Esophagus muscularis mucosa (tissue), 4 donors: ENCODE measurements around the gene SERPINI1. TPM values are rescaled to one million over a fixed set of nuclear protein-coding genes. Genes with fewer than 3 reads are reported as not detected.

Experiments
- DNase-seq: peaks from one replicate; pipeline ENCODE4 v3.0.0-alpha.2; 2017; ENCODE audit errors: extremely low spot score
- H3K27ac ChIP-seq, 4 donors: fragments of 200-600 bp; sonication (generic); replicated peaks in 1 of 4; 1 replicate in 3 of 4; 2 replicates in 1 of 4; pipeline ENCODE4 v1.5.1; 2016 to 2019; ENCODE audit warnings: mild to moderate bottlenecking in 1 of 4
- H3K27me3 ChIP-seq, 4 donors: fragments of 200-600 bp; sonication (generic); one replicate each; pipeline versions ENCODE4 v1.5.1 to v1.6.0; 2016 to 2019
- H3K36me3 ChIP-seq, 4 donors: fragments of 200-600 bp; sonication (generic); one replicate each; pipeline ENCODE4 v1.5.1; 2016 to 2019
- H3K4me1 ChIP-seq, 4 donors: fragments of 200-600 bp; sonication (generic); one replicate each; pipeline ENCODE4 v1.5.1; 2016 to 2019
- H3K4me3 ChIP-seq, 4 donors: fragments of 200-600 bp; sonication (generic); 1 replicate in 2 of 4; 2 replicates in 2 of 4; pipeline ENCODE4 v1.5.1; 2016 to 2019; ENCODE audit warnings: mild to moderate bottlenecking in 4 of 4, moderate library complexity in 1 of 4
- H3K9me3 ChIP-seq, 4 donors: fragments of 200-600 bp; sonication (generic); 1 replicate in 3 of 4; 2 replicates in 1 of 4; pipeline ENCODE4 v1.5.1; 2016 to 2019
- CTCF ChIP-seq, 3 experiments: fragments of 200-600 bp in 2 of 3; fragments of 450-650 bp in 1 of 3; sonication (generic) in 2 of 3; IDR thresholded peaks; one replicate each; pipeline ENCODE4 v1.5.1; 2017 to 2019; ENCODE audit warnings: antibody characterized with exemption in 3 of 3, mild to moderate bottlenecking in 2 of 3, moderate library complexity in 1 of 3
- EP300 ChIP-seq: sonication (generic); formaldehyde crosslinking; IDR thresholded peaks from one replicate; pipeline ENCODE4 v1.6.1; 2017; ENCODE audit warnings: antibody characterized with exemption
- POLR2A ChIP-seq: fragments of 450-650 bp; IDR thresholded peaks from one replicate; pipeline ENCODE4 v1.6.1; 2017; ENCODE audit warnings: antibody characterized with exemption, moderate library complexity, mild to moderate bottlenecking, low read depth
- POLR2AphosphoS5 ChIP-seq, 2 donors: sonication (generic); formaldehyde crosslinking; IDR thresholded peaks; one replicate each; pipeline ENCODE4 v1.6.1; 2017; ENCODE audit warnings: antibody characterized with exemption in 2 of 2
- WGBS: methylation state at CpG from one replicate; pipeline ENCODE4 v1.1.5; 2018; 5-methylcytosine and 5-hydroxymethylcytosine counted together
- intact Hi-C: fragments of 100-400 bp; cut with DNase I; formaldehyde crosslinking; loops from one replicate; pipeline ENCODE4 v1.15.1; 2023
- total RNA-seq, 4 donors: library from RNA; depleted of rRNA; stranded (reverse); fragments of >200 nt; gene quantifications; one replicate each; pipeline versions ENCODE4 v1.1.0 to v1.2.1, GENCODE V29; 2016

Gene SERPINI1
- total RNA-seq, 4 donors from 2014 or later = 3.1 to 7.1 (median 4.1) TPM

GRCh38 chr3:167761302-167761701 lies 25.8 kb downstream of the SERPINI1 start:
- intact Hi-C loops = no loop called here
- no peaks in the 10 kb centered on the region for H3K36me3 ChIP-seq
- TF ChIP-seq POLR2AphosphoS5 (IDR thresholded peaks at IDR 0.05) = no peak
- no peak for TF ChIP-seq CTCF (IDR thresholded peaks at IDR 0.05)
- TF ChIP-seq POLR2A = no peak
- TF ChIP-seq EP300 = no peak
- no peaks in the 10 kb centered on the region for H3K27me3 ChIP-seq
- DNase-seq = no peak
- H3K9me3 ChIP-seq = no peaks in the 10 kb centered on the region
- no peak overlapping the region for H3K27ac ChIP-seq
- H3K4me1 ChIP-seq = no peaks in the 10 kb centered on the region
- 80% methylated on average over 1 of the region's 1 CpG for WGBS
- H3K4me3 ChIP-seq = no peak overlapping the region

GRCh38 chr3:167762296-167762695 lies 26.8 kb downstream of the SERPINI1 start:
- TF ChIP-seq POLR2AphosphoS5 (IDR thresholded peaks at IDR 0.05) = no peak
- TF ChIP-seq CTCF (IDR thresholded peaks at IDR 0.05) = no peak
- no peak for TF ChIP-seq POLR2A
- no peak for TF ChIP-seq EP300
- 63% methylated on average over 2 of the region's 2 CpGs for WGBS
- no peaks in the 10 kb centered on the region for H3K27me3 ChIP-seq
- no peaks in the 10 kb centered on the region for H3K9me3 ChIP-seq
- H3K4me1 ChIP-seq = no peaks in the 10 kb centered on the region
- intact Hi-C loops = no loop called here
- DNase-seq = no peak
- H3K36me3 ChIP-seq = no peaks in the 10 kb centered on the region
- H3K4me3 ChIP-seq = no peak overlapping the region
- no peak overlapping the region for H3K27ac ChIP-seq

- Histone ChIP-seq H3K27me3 (no peaks in the 10 kb centered on the region), H3K4me3 (no peak overlapping the region), H3K36me3 (no peaks in the 10 kb centered on the region), H3K9me3 (peaks cover 0 to 4% (median 0%) of the 10 kb centered on the region in 4 donors), H3K27ac (no peak overlapping the region), H3K4me1 (no peaks in the 10 kb centered on the region)
- TF ChIP-seq POLR2A (no peak), CTCF (IDR thresholded peaks at IDR 0.05) (no peak), EP300 (no peak), POLR2AphosphoS5 (IDR thresholded peaks at IDR 0.05) (no peak)
- 28% methylated on average over 3 of the region's 3 CpGs for WGBS
- intact Hi-C loops = no loop called here
- DNase-seq = no peak
Measured at GRCh38 chr3:167772992-167773391, 37.5 kb downstream of the SERPINI1 start.

GRCh38 chr3:167773584-167773983 lies 38.1 kb downstream of the SERPINI1 start:
- no peaks in the 10 kb centered on the region for H3K27me3 ChIP-seq
- H3K4me3 ChIP-seq = no peak overlapping the region
- peaks cover 0 to 5% (median 0%) of the 10 kb centered on the region in 4 donors for H3K9me3 ChIP-seq
- no peak overlapping the region for H3K27ac ChIP-seq
- TF ChIP-seq CTCF (IDR thresholded peaks at IDR 0.05) (no peak), EP300 (no peak), POLR2A (no peak), POLR2AphosphoS5 (IDR thresholded peaks at IDR 0.05) (no peak)
- WGBS = 32% methylated on average over 1 of the region's 1 CpG
- H3K4me1 ChIP-seq = no peaks in the 10 kb centered on the region
- intact Hi-C loops = no loop called here
- DNase-seq = no peak
- H3K36me3 ChIP-seq = no peaks in the 10 kb centered on the region

GRCh38 chr3:167776066-167776685 lies 40.7 kb downstream of the SERPINI1 start:
- Histone ChIP-seq H3K4me1 (no peaks in the 10 kb centered on the region), H3K27ac (no peak overlapping the region), H3K4me3 (no peak overlapping the region), H3K27me3 (no peaks in the 10 kb centered on the region), H3K9me3 (peaks cover 0 to 5% (median 0%) of the 10 kb centered on the region in 4 donors), H3K36me3 (no peaks in the 10 kb centered on the region)
- TF ChIP-seq EP300 (no peak), CTCF (IDR thresholded peaks at IDR 0.05) (no peak), POLR2AphosphoS5 (IDR thresholded peaks at IDR 0.05) (no peak), POLR2A (no peak)
- intact Hi-C loops = no loop called here
- WGBS = 23% methylated on average over 4 of the region's 4 CpGs
- DNase-seq = no peak
